Fibroblast of peridontal ligament (primary cell): Measurements from ENCODE around the gene BICRA.
"Not testable (repeated sequence)": the region's sequence is repeated elsewhere in the genome, so short reads cannot be mapped to it uniquely, and the experiment has no call there.

Source experiments
- DNase-seq: peaks from one replicate; pipeline ENCODE4 v3.0.0-alpha.2; 2010; ENCODE audit errors: extremely low read depth

Gene BICRA

GRCh38 chr19:47608969-47609905, at the start of gene BICRA:
BICRA (plus strand) TSS chr19:47609134; CDS start chr19:47673575, 64,441 bp downstream.
- peak; percentile 74 for DNase-seq

GRCh38 chr19:47560999-47561398, 47.9 kb upstream of the BICRA start:
- no peak for DNase-seq

- no peak for DNase-seq
Observed at GRCh38 chr19:47561440-47562057, 47.4 kb upstream of the BICRA start.

- no peak for DNase-seq
Observed at GRCh38 chr19:47564081-47564480, 44.9 kb upstream of the BICRA start.

DNA sequence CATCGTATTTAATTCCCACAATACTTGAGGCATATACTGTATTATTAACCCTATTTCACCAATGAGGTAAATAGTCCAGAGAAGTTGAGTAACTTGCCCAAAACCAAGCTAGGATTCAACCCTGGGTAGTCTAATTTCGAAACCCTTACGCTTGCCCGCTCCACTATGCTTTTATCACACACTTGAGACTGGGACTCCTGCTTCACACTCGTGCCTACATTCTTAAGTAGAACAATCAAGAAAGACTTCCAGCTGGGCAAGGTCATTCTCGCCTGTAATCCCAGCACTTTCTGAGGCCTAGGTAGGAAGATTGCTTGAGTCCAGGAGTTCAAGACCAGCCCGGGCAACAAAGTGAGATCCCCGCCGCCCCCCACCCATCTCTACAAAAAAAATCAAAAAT, 39.6 kb upstream of the BICRA start:
- DNase-seq: no peak

DNA sequence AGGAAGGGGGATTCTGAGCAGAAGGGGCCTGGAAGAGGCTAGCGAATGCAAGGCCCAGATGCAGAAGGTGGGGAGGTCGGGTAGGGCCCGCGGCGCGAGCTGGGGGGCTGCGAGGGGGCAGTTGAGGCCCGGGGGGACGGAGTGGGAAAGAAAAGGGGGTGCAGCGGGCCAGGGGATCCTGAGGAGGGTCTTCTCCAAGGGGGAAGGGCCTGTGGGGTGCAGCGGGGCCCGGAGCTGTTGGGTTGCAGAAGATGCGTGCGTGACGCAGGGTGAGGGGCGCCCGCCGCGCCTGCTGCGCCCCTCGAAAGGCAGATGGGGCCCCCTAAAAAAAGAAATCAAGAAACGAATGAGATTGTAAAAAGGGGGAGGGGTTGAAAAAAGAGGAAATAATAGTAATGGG, 36.3 kb upstream of the BICRA start:
- no peak for DNase-seq

DNA sequence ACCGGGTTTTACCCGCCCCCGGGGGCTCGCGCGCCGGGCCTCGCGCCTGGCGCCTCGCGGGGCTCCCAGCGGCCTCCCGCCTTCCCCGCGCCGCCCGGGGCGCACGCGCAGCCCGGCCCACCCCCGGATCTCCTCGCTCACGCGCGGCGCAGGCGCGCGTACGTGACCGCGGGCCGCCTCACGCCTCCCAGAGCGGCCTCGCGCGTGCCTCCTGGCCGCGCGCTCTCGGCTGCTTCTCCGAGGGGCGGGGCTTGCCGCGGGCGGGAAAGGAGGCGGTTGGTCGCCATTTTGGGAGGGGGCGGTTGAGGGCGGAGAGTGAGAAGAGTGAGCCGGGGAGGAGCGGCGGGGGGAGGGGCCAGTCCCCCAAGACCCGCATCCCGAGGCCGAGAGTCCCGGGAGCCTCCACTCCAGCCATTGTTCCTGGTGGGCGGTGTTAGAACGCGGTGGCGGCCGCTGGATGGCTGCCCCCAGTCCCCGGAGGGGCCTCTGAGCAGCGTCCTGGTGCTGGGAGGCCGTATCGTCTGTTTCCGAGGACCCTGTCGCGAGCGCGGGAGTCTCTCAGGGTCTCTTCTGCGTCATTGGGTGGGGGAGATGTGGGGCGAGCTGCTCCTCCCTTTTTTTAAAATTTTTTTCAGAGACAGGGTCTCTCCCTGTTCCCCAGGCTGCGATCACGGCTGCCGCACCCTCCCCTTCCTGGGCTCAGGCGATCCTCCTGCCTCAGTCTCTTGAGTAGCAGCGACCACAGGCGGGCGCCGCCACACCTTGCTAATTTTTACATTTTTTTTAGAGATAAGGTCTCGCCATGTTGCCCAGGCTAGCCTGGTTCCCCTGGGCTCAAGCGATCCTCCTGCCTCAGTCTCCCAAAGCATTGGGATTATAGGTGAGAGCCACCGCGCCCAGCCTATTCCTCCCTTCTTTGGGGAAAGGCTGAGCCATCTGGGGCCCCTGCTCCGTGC, 35.6 kb upstream of the BICRA start, which contains the start of gene ZNF541:
ZNF541 (minus strand) TSS at position 78 of the 956 bp plus-strand sequence. CDS start 17,292 bp downstream, outside the sequence.
- DNase-seq: peak; percentile 20

DNA sequence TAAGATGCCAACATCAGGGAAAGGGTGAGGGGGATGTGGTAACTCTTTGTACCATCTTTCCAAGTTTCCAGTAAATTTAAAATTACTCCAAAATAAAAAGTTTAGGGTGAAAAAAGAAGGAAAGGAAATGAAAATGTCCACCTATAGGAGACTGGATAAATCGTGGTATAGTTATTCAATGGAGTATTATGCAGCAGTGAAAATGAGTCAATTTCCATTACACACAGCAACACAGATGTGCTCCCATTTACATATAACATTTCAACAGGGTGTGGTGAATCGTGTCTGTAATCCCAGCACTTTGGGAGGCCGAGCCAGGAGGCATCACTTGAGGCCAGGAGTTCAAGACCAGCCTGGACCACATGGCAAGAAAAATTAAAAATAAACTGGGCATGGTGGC, 28.5 kb upstream of the BICRA start:
- no peak for DNase-seq

DNA sequence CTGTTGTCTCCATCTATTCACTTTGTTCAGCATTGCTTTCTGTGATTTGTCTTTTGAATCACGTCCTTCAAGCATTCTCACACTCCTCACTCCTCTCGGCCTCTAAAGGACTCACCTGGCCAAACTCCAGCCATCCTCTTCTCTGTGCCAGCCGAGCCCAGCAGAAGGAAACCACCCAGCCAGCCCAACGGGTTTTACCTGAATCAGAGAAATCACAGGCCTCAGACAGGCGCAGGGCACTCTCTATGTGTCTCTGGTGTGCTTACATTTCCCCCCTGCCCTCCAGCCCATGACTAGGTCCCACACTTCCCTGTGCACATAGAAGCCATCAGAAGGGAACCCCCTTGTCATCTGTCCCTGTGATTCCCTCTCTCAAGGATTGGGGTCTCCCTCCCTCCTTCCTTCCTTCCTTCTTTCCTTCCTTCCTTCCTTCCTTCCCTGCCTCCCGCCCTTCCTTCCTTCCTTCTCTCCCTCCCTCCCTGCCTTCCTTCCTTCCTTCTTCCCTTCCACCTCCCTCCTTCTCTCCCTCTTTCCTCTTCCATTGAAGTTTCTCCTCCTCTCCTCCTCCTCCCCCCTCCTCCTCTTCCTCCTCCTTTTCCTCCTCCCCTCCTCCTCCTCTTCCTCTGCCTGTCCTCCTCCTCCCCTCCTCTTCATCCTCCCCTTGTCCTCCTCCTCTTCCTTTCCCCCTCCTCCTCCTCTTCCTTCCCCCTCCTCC, 27.2 kb upstream of the BICRA start:
- DNase-seq: no peak

DNA sequence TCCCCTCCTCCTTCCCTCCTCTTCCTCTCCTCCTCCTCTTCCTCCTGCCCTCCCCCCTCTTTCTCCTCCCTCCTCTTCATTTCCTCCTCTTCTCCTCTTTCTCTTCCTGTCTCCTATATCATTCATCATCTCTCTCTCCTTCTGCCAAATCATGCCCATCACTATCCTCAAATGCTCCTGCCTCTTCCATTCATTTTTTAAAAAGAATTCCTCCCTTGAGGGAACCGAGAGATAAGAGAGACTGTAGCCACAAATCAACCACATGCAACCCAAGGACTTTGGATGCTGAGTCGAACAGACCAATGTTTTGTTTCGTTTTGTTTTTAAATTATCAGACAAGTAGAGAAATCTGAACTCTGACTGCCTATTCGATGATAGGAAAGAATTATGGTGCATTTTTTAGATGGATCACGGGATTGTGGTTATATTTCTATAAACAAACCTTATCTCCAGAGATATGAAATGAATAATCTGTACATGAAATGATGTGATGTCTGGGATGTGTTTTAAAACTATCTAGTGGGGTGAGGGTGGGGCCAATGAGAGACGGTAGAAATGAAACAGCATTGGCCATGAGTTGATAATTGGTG, 26.5 kb upstream of the BICRA start:
- peak; percentile 87 for DNase-seq

DNA sequence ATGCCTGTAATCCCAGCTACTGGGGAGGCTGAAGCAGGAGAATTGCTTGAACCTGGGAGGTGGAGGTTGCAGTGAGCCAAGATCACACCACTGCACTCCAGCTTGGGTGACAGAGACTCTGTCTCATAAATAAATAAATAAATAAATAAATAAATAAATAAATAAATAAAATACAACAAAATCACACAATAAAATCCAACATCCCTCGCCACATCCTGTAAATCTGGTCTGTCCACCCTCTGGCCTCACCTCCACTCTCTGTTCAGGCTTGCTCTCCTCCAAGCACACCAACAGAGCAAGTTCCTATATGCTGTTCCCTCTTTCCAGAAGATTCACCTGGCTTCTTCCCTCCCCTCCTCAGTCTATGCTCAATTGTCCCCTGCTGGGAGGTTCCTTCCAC, 25.8 kb upstream of the BICRA start:
- DNase-seq: not testable (repeated sequence)

DNA sequence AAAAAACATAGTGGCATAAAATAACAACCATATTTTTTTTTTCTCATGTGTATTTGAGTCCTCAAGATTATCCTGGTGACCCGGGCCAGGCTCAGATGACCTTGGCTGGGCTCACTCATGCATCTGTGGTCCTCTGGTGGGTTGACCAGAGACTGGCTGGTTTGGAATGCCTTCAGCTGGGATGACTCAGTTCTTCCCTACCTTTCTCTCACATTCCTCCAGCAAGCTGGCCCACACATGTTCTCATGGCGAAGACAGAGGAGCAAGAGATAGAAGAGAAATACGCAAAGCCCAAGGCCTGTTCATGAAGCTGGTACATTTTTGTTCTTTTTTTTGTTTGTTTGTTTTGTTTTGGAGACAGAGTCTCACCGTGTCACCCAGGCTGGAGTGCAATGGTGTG, 21.6 kb upstream of the BICRA start:
- DNase-seq: no peak

- no peak for DNase-seq
Observed at GRCh38 chr19:47589824-47590223, 19.1 kb upstream of the BICRA start.

DNA sequence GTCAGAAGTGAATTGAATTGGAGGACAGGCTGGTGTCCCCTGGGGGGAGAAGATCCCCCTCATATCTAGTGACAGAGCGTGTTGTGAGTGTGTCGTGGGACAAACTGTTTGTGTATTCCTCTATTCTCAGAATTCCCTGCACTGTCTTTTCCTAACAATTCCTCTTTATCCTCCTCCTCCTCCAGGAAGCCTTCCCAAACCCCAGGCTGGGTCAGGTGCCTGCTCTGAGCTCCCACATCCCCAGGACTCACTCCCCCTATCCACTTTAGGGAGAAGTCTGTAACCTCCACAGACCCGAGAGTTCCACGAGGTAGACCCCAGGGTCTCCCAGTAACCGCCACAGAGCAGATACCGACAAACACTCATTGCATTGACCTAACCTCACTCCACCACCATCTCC, 15.1 kb upstream of the BICRA start:
- DNase-seq: no peak

DNA sequence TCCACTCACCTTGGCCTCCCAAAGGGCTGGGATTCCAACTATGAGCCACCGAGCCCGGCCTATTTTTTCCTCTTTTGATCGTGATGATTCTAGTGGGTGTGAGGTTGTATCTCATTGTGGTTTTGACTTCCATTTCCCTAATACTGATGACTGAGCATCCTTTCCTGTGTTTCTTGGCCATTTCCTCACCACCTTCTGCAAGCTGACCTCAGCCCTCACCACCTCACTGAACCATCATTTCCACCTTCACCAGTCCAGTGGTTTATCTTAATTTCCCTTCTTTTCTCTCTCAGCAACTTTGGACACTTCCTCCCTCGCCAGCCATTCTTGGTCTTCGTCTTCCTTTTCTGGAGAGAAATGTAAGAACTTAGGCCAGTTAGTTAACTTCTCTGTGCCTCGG, 13.0 kb upstream of the BICRA start:
- DNase-seq: no peak

- DNase-seq: peak; percentile 95
Observed at GRCh38 chr19:47598407-47599349, 10.3 kb upstream of the BICRA start.

DNA sequence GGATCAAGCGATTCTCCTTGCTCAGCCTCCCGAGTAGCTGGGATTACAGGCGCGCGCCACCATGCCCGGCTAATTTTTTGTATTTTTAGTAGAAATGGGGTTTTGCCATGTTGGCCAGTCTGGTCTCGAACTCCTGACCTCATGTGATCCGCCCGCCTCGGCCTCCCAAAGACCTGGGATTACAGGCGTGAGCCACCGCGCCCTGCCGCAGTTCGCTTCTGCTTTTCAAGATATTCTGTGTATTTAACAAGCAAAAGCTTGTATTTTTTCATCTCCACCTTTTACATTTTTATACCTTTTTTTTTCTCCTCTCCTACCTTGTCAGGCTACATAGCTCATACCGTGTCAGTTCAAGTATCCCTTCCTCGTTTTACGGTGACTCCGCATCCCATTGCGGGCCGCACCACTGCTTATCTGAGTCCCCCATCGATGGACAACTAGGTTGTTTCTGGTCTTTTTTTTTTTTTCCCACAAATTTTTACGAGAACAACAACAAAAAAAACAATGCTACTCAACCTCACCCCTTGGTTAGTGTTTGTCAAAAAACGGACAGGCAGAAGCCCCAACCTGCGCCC, 9.2 kb upstream of the BICRA start:
- DNase-seq: peak; percentile 31

GRCh38 chr19:47600246-47601179, 8.4 kb upstream of the BICRA start:
- DNase-seq: peak; percentile 98
